HG03457 (cell line): ENCODE measurements around the gene MIDN.

Experiments
- ATAC-seq: cut with Tn5 transposase; IDR thresholded peaks from one replicate; pipeline ENCODE4 v1.9.1; 2021; ENCODE audit warnings: moderate number of reproducible peaks; ENCODE audit not compliant: unreplicated experiment

Gene MIDN

GRCh38 chr19:1308718-1309117, 60.3 kb downstream of the MIDN start:
- ATAC-seq, result no peak
